ENCODE data around the gene THSD4.

GRCh38 chr15:71505962-71506361, 390.7 kb downstream of the THSD4 start:
- TF ChIP-seq JUND (IDR thresholded peaks at IDR 0.05; ENCODE audit: borderline replicate concordance, low read depth, low read length) (no peak), JUND (tag; IDR thresholded peaks at IDR 0.05; ENCODE audit: borderline replicate concordance, low read depth, low read length) (no peak), YY1 (IDR thresholded peaks at IDR 0.05; ENCODE audit: borderline replicate concordance in 1 of 3, control insufficient read depth in 1 of 3, extremely low read depth in 1 of 3, insufficient read depth in 3 of 3, insufficient read length in 1 of 3, insufficient replicate concordance in 2 of 3, low read depth in 1 of 3, low read length in 2 of 3) (no peak), SPI1 (IDR thresholded peaks at IDR 0.05; ENCODE audit: borderline replicate concordance, low read depth, low read length) (no peak), ZKSCAN1 (IDR thresholded peaks at IDR 0.05; ENCODE audit: low read depth, low read length) (no peak), GTF2F1 (IDR thresholded peaks at IDR 0.05; ENCODE audit: low read depth, low read length) (no peak), STAT5B (CRISPR knock-in tag; IDR thresholded peaks at IDR 0.05) (no peak), CREM (IDR thresholded peaks at IDR 0.05; ENCODE audit: low read depth) (no peak), MAZ (CRISPR knock-in tag; conservative IDR thresholded peaks at IDR 0.05 in 1 of 2, IDR thresholded peaks at IDR 0.05 in 1 of 2) (no peak), HNRNPK (IDR thresholded peaks at IDR 0.05; ENCODE audit: low read depth, low read length, poor library complexity, severe bottlenecking) (no peak), MTA1 (IDR thresholded peaks at IDR 0.05; ENCODE audit: borderline replicate concordance) (no peak), MYC (IDR thresholded peaks at IDR 0.05; ENCODE audit: low read depth, low read length) (no peak), MYC (CRISPR knock-in tag; IDR thresholded peaks at IDR 0.05; ENCODE audit: borderline replicate concordance, low read depth) (no peak)
